RWPE2 (cell line): ENCODE results near the gene TPM2.

ENCODE experiments used
- ATAC-seq: fragments of 200-7000 bp; cut with Tn5 transposase; 3 replicates; pipeline ENCODE4 v1.9.1; 2021; ENCODE audit warnings: low read depth
- DNase-seq: peaks from one replicate; pipeline ENCODE4 v3.0.0-alpha.2; 2020; ENCODE audit warnings: low spot score
- H3K27ac ChIP-seq: fragments of 450-650 bp; 2 replicates; pipeline ENCODE4 v1.5.1; 2017; ENCODE audit warnings: mild to moderate bottlenecking; ENCODE audit not compliant: poor library complexity, severe bottlenecking
- H3K27me3 ChIP-seq: fragments of 250-450 bp; sonication (Bioruptor Pico); 2 replicates; pipeline ENCODE4 v1.5.1; 2021; ENCODE audit warnings: mild to moderate bottlenecking, moderate library complexity; ENCODE audit not compliant: insufficient read depth, poor library complexity, severe bottlenecking
- H3K36me3 ChIP-seq: fragments of 250-450 bp; sonication (Bioruptor Pico); 2 replicates; pipeline ENCODE4 v1.5.1; 2020; ENCODE audit warnings: low read depth, mild to moderate bottlenecking, moderate library complexity
- H3K4me1 ChIP-seq: fragments of 250-450 bp; sonication (Bioruptor Pico); 2 replicates; pipeline ENCODE4 v1.5.1; 2021; ENCODE audit warnings: mild to moderate bottlenecking, moderate library complexity; ENCODE audit not compliant: insufficient read depth, poor library complexity, severe bottlenecking
- H3K4me3 ChIP-seq: fragments of 250-450 bp; sonication (Bioruptor Pico); 2 replicates; pipeline ENCODE4 v1.5.1; 2021; ENCODE audit warnings: mild to moderate bottlenecking, moderate library complexity; ENCODE audit not compliant: severe bottlenecking
- H3K9me3 ChIP-seq: fragments of 250-450 bp; sonication (Bioruptor Pico); 2 replicates; pipeline ENCODE4 v1.5.1; 2021; ENCODE audit warnings: mild to moderate bottlenecking, moderate library complexity; ENCODE audit not compliant: severe bottlenecking
- TF ChIP-seq, protein P1 (sequence below): fragments of 450-650 bp; IDR thresholded peaks from one replicate; pipeline ENCODE4 v1.5.1; 2017; ENCODE audit warnings: mild to moderate bottlenecking, moderate library complexity; ENCODE audit not compliant: poor library complexity, severe bottlenecking

Gene TPM2

DNA sequence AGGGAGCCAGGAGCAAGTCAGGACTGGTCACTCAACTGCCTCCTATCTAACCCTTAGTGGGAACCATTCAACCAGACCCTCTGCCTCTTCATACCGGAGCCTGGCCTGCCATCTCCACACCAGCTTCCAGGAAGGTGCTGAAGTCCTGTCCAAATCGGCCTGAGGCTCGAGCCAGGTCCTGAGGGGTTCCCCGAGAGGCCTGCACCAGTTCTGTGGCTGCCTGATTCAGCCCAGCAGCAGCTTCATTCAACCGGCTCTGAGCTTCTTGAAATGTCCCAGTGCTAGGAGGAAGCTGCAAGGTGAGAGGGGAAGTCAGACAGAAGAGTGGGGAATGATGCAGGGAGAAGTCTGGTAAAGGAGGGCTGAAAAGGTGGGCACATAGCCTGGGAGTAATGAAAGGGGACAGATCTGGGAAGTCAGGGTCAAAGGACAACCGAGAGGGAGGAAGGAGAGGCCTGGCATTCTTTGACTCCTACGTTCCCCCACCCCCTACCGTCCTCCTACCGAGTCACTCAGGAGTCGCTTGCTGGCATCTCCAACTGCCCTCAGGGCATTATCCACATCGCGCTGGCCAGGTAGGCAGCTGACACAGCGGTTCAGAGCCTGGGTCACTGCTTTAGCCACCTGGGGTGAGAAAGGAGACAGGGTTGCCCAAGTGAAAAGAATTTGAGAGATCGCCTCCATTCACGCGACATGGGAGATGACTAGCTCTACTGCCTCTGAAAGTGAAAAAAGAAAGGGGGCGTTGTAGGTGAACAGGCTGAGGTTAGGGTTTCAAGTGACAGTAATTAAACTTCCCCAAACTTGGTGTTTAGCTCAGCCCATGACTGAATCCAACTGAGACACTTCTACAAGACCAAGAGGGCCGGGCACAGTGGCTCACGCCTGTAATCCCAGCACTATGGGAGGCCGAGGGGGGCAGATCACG lies 22.0 kb upstream of the TPM2 start:
- TF ChIP-seq, protein P1, sequence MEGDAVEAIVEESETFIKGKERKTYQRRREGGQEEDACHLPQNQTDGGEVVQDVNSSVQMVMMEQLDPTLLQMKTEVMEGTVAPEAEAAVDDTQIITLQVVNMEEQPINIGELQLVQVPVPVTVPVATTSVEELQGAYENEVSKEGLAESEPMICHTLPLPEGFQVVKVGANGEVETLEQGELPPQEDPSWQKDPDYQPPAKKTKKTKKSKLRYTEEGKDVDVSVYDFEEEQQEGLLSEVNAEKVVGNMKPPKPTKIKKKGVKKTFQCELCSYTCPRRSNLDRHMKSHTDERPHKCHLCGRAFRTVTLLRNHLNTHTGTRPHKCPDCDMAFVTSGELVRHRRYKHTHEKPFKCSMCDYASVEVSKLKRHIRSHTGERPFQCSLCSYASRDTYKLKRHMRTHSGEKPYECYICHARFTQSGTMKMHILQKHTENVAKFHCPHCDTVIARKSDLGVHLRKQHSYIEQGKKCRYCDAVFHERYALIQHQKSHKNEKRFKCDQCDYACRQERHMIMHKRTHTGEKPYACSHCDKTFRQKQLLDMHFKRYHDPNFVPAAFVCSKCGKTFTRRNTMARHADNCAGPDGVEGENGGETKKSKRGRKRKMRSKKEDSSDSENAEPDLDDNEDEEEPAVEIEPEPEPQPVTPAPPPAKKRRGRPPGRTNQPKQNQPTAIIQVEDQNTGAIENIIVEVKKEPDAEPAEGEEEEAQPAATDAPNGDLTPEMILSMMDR: no peak

DNA sequence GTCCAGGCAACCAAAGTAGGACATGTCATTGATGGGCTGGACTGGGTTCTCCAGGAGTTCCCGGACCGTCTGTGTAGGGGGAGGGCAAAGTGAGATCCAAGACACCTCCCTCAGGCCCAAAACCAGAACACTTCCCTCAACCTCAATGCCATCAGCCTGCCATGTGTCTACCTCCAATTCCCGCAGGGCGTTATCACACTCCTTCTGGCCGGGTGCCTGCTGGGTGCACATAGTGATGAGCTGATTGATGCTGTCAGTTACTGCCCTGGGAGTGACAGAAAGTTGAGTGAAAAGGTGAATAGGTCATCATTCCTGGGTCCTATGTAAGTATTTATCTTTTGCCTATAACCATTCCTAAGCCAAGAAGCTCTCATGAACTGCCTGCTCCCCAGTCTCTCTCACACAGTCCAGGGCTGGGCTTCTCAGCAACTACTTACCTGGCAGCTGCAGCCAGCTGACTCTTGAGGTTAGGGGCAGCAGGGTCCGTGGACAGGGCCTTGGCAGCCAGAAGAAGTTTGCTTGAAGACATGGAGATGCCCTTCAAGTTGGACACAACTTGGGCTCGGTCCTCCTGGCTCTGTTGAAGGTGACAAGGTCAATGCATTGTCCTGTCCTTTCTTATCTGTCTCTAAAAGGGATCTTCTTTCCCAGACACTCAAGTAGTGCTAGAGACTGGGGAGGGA lies 21.2 kb upstream of the TPM2 start:
- no peaks in the 10 kb centered on the region for H3K9me3 ChIP-seq
- DNase-seq (no peak), ATAC-seq (no peak)
- peaks cover 88% of the 10 kb centered on the region for H3K36me3 ChIP-seq
- TF ChIP-seq, protein P1: no peak
- H3K27ac ChIP-seq: no peak overlapping the region
- no peak overlapping the region for H3K4me3 ChIP-seq
- H3K4me1 ChIP-seq: no peaks in the 10 kb centered on the region
- no peaks in the 10 kb centered on the region for H3K27me3 ChIP-seq

More for the DNA sequence above, 22.0 kb upstream of the TPM2 start:
- no peak for ATAC-seq
- Histone ChIP-seq H3K27me3 (no peaks in the 10 kb centered on the region), H3K4me3 (no peak overlapping the region), H3K36me3 (peaks cover 88% of the 10 kb centered on the region), H3K9me3 (no peaks in the 10 kb centered on the region), H3K27ac (no peak overlapping the region), H3K4me1 (no peaks in the 10 kb centered on the region)
- DNase-seq: no peak

DNA sequence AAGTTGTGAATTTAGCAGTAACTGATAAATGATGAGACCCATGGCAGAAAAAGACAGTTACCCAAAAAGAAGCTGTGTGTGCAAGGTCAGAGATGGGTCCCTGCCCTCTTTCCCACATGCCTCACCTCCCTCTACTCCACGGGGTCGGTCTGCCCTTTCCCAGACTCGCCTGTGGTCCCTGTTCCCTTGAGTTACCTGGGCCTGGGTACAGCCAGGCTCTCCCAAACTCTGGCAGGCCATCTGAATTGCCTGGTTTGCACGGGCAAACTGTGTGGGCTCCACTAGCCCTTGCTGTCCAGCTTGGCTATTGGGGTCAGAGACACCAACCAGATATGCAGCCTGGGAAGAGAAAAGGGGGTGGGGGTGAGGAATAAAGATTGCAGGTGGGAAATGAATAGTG lies 18.4 kb upstream of the TPM2 start:
- Histone ChIP-seq H3K36me3 (peaks cover 94% of the 10 kb centered on the region), H3K4me1 (no peaks in the 10 kb centered on the region), H3K27me3 (no peaks in the 10 kb centered on the region), H3K27ac (no peak overlapping the region), H3K9me3 (no peaks in the 10 kb centered on the region), H3K4me3 (no peak overlapping the region)
- ATAC-seq (no peak), DNase-seq (no peak)
- TF ChIP-seq, protein P1: no peak

DNA sequence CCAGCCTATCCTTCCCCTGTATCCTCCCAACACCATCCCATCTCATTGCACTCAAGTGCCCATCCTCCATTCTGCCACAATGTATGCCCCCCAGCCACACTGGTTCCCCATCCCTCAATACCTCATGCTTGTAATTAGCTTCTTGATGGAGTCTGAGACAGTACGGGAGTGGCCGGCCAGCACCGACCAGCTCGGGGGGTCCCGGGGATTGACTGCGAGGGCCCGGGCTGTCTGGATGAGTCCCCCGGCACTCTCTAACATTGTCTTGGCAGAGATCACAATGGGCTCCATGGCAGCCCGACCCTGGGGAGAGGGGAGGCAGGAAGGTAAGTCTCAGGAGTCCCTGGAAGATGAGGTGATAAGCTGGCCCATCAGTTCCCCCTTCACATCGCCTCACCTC lies 17.2 kb upstream of the TPM2 start:
- no peak for ATAC-seq
- Histone ChIP-seq H3K4me1 (no peaks in the 10 kb centered on the region), H3K27ac (no peak overlapping the region), H3K27me3 (no peaks in the 10 kb centered on the region), H3K4me3 (no peak overlapping the region), H3K9me3 (no peaks in the 10 kb centered on the region), H3K36me3 (peaks cover 95% of the 10 kb centered on the region)
- TF ChIP-seq, protein P1: no peak
- DNase-seq: no peak
